A549 treated with DMSO at 1 μM for 4 hours (cell line): ENCODE data around the gene DNMT3B. TPM values are rescaled to one million over a fixed set of nuclear protein-coding genes. Genes with fewer than 3 reads are reported as not detected.

Source experiments
- total RNA-seq: library from RNA; stranded (reverse); fragments of 200-300 nt; extraction: Qiagen RNA extraction; gene quantifications from 5 replicates; pipeline ENCODE4 v1.2.3, GENCODE V29; 2022; ENCODE audit warnings: low read depth

The DNMT3B gene
- 3.8 to 5.3 TPM (median 5.1 TPM) in 5 replicates for total RNA-seq

DNA sequence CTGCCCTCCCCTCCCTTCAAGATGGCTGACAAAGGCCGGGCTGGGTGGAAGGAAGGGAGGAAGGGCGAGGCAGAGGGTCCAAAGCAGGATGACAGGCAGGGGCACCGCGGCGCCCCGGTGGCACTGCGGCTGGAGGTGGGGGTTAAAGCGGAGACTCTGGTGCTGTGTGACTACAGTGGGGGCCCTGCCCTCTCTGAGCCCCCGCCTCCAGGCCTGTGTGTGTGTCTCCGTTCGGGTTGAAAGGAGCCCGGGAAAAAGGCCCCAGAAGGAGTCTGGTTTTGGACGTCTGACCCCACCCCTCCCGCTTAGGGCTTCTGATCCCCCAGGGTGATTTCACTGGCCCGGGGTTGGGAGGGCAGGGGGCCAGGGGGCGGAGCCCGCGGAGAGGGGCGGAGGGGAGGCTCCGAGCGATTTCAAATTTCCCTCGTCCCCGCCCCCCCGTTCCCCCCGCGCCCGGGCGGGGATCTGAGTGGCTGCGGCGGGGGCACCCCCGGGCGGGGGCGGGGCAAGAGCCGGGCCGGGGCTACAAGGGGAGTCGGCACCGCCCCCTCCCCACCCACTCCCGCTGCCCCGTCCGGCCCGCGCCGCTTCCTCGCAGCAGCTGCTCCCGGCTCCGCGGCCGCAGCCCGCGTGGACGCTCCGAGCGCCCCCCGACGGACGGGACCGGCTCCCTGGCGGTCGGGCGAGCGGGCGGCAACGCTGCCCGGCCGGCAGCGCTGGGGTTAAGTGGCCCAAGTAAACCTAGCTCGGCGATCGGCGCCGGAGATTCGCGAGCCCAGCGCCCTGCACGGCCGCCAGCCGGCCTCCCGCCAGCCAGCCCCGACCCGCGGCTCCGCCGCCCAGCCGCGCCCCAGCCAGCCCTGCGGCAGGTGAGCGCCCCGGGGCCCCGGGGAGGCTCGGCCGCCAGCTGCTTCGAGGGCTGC is at the start of gene DNMT3B:
Gene DNMT3B, plus strand, starts transcription at position 555 of the 923 bp plus-strand sequence. CDS start 17,939 bp downstream, outside the sequence.

DNA sequence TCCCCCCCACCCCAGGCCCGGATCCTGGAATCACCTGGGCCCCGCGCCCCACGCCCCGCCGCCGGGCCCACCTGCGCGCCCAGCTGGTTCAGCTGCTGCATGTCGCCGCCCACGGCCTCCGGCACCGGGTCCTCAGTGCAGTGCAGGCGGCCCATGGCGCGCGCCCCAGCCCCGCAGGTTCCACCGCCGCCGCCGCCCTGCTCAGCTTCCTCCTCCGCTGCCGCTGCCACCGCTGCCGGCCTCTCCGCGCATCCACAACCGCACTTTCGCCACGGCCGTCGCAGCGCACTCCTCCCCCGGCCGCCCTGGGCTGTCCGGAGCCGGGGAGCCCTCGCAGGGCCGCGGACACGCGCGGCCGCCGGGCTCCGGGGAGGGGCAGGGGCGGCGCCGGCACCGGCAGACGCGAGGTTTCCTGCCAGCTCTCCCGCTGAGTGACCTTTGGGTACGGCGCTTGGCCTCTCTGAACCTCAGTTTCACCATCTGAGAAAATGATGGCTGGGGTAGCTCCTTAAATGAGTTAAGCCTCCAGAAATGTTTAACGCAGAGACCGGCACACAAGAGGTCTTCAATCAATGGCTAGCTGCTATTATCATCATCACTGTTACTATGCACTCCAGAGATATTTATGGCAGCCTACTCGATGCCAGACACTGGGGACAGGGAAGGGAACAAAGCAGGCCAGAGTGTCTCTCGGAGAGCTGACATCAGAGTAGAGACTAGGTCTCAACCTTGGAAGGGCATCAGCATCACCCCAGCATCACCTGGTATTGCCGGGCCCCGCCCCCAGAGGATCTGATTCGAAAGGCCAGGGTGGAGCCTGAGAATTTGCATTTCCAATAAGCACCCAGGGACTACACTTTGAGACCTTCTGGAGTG is 18.7 kb upstream of the DNMT3B start, which contains the start of gene COMMD7:
Gene COMMD7, minus strand, starts transcription at position 231 of the 876 bp plus-strand sequence. Its CDS starts 76 bp downstream, at position 155.

Other genes starting within 250 kb of the DNMT3B start
- 10.7 to 14.3 TPM (median 12.6 TPM) in 5 replicates for gene NOL4L, start 177.1 kb upstream of the DNMT3B start, total RNA-seq
- not detected in 5 replicates for gene C20orf203, start 88.4 kb upstream of the DNMT3B start, total RNA-seq
- 55.6 to 66.3 TPM (median 59.1 TPM) in 5 replicates for gene COMMD7, start 18.9 kb upstream of the DNMT3B start, total RNA-seq
- 144 to 161 TPM (median 158 TPM) in 5 replicates for gene MAPRE1, start 57.6 kb downstream of the DNMT3B start, total RNA-seq
- gene EFCAB8, start 96.5 kb downstream of the DNMT3B start, total RNA-seq = not detected in 5 replicates
- gene SUN5, start 242.0 kb downstream of the DNMT3B start, total RNA-seq = not detected in 5 replicates
- not detected in 5 replicates for gene BPIFB2, start 245.3 kb downstream of the DNMT3B start, total RNA-seq